ENCODE results near the gene USH1C.

Gene USH1C

GRCh38 chr11:17552041-17552355 is 7.8 kb upstream of the USH1C start:
- TF ChIP-seq CTCF (IDR thresholded peaks at IDR 0.05; ENCODE audit: extremely low read depth, missing control alignments) = no peak
- no peak for DNase-seq (ENCODE audit: low spot score)

GRCh38 chr11:17551347-17552040 is 7.3 kb upstream of the USH1C start:
- DNase-seq (ENCODE audit: low spot score) = no peak
- TF ChIP-seq CTCF (IDR thresholded peaks at IDR 0.05; ENCODE audit: extremely low read depth, missing control alignments) = no peak

DNA sequence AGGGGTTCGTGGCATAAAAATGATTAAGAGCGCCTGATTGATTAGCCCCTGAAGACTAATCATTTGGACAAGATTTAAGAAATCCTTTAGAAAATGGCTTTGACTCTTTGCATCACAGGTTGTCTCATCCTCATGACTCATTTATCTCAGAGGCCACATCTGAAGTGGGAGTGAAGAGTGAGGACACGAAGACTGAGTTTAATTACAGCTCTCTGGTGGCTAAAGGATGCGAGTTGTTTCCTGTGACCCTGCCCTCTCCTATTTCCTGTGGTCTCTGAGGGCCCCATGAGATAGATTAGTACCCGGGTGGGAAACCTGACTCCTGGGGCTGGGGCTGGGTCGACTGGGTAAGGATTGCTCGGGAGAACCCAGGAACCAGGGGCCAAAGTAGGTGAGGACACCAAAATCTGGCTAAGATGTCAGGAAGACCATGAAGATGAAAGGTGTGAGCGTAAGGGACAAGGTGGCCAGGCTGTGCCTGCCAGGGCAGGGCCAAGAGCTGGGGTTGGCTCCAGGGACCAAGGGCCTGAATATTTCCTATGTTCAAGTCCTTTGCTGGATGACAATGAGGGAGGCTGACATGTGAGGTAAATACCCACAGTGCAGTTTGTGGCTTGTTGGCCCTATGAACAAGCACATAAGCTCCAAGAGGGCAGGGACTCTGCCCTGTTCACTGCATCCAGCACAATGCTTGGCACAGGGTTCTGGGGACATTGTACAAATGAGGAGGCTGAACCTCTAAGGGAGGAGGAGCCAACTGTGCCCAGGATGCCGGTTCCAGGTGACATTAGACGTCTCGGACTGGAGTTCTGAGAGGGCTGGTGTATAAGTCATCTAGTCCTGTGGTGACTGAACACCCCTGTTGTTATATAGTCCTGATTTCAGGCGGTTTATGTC is 6.5 kb upstream of the USH1C start:
- DNase-seq (ENCODE audit: low spot score) = no peak
- no peak for TF ChIP-seq CTCF (IDR thresholded peaks at IDR 0.05; ENCODE audit: extremely low read depth, missing control alignments)

DNA sequence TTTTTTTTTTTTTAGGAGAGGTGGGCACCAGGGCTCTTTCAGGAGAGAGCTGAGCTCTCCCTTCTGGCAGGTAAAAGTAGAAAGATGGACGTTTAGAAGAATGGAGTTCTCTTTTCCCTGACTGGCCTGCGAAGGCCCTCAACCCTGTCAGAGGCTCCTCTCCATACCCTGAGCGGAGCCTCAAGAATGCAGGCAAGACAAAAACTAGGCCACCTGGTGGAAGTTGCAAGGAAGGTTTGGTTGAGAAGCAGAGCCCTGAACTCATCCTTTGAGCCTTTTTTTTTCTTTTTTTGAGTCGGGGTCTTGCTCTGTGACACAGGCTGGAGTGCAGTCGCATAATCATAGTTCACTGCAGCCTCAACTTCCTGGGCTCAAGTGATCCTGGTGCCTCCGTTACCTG is 4.2 kb upstream of the USH1C start:
- no peak for DNase-seq (ENCODE audit: low spot score)
- TF ChIP-seq CTCF (IDR thresholded peaks at IDR 0.05; ENCODE audit: extremely low read depth, missing control alignments) = no peak

- no peak for DNase-seq (ENCODE audit: low spot score)
- no peak for TF ChIP-seq CTCF (IDR thresholded peaks at IDR 0.05; ENCODE audit: extremely low read depth, missing control alignments)
Observed at GRCh38 chr11:17547932-17548331, 3.7 kb upstream of the USH1C start.

DNA sequence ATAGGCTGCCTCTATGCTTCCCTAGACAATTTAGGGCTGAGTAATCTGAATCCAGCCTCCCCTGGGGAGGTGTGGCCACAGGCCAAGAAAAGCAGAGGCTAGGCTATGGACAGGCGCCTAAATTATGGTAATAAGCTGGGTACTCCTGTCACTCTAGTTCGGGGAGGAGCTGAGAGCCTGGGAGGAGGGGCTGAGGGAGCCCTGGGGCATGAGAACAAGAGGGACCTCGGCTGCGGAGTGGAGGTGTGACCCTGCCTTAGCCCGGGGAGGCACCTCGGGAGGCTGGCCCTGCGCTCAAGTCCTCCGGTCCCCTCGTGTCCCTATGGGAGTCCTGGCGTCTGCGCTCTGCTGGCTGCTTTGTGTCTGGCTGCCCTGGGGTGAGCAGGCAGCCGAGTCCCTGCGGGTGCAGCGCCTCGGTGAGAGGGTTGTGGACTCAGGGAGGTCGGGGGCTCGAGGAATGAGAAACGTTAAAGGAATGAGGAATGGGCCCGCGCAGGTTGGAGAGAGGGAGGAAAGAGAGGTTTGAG is 2.9 kb upstream of the USH1C start, which contains the start of gene OTOG:
TSS of gene OTOG (plus strand) at position 209 of the 527 bp plus-strand sequence. CDS start at position 323, 114 bp downstream.
- no peak for DNase-seq (ENCODE audit: low spot score)
- TF ChIP-seq CTCF (IDR thresholded peaks at IDR 0.05; ENCODE audit: extremely low read depth, missing control alignments) = no peak

DNA sequence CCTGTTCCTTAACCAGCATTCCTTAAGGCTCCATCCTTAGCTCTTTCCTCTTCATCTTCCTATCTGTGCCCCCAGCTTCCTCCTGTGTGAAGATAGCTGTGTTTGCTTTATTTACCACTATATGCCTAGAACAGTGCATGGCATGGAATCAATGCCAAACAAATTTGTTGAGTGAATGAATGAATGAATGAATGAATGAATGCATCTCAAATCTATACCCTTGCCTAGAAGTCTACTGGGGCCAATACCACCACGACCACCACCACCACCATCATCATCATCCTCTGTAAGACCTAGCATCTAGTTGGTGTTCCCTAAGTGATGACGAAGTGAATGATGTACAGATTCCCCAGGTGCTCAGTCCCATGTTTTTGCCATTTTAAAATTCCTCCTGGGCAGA is 2.0 kb upstream of the USH1C start:
- DNase-seq (ENCODE audit: low spot score) = no peak
- no peak for TF ChIP-seq CTCF (IDR thresholded peaks at IDR 0.05; ENCODE audit: extremely low read depth, missing control alignments)

Data from GM20000 (cell line).